Activated CD4-positive, alpha-beta T cell treated with anti-CD3 and anti-CD28 coated beads, Interleukin-2, amount 10 ng/mL, durations not matched to agents 7 days and 5 days (primary cell): Measurements from ENCODE around the gene UPP2. TPM values are rescaled to one million over a fixed set of nuclear protein-coding genes. Genes with fewer than 3 reads are reported as not detected.

ENCODE experiments used
- CTCF ChIA-PET: fragments of 350-600 bp; sonication (Branson Sonifier 250); formaldehyde crosslinking; loops from one replicate; lab custom pipeline; 2021; ENCODE audit warnings: antibody characterized with exemption; lab: Charles Lee
- POLR2A ChIA-PET: fragments of 350-600 bp; sonication (Branson Sonifier 250); formaldehyde crosslinking; loops from one replicate; lab custom pipeline; 2021; ENCODE audit warnings: antibody characterized with exemption; lab: Charles Lee
- DNase-seq: peaks from one replicate; pipeline ENCODE4 v3.0.0-alpha.2; 2020
- H3K27ac Mint-ChIP-seq: one replicate; pipeline ENCODE4 v1.8.0; 2021; ENCODE audit warnings: mild to moderate bottlenecking, moderate library complexity, mixed read lengths
- H3K27me3 Mint-ChIP-seq: one replicate; pipeline ENCODE4 v1.8.0; 2021; ENCODE audit warnings: mixed read lengths
- H3K36me3 Mint-ChIP-seq: one replicate; pipeline ENCODE4 v1.8.0; 2021; ENCODE audit warnings: low read depth, mixed read lengths
- H3K4me1 Mint-ChIP-seq: one replicate; pipeline ENCODE4 v1.8.0; 2021; ENCODE audit warnings: mixed read lengths
- H3K4me3 Mint-ChIP-seq: one replicate; pipeline ENCODE4 v1.8.0; 2021; ENCODE audit warnings: mild to moderate bottlenecking, moderate library complexity, mixed read lengths
- H3K9me3 Mint-ChIP-seq: one replicate; pipeline ENCODE4 v1.8.0; 2021; ENCODE audit warnings: mixed read lengths
- total RNA-seq, 2 experiments: library from RNA; stranded (reverse); gene quantifications; one replicate each; pipeline ENCODE4 v1.2.3, GENCODE V29; 2021

The UPP2 gene
- total RNA-seq, 2 experiments from 2014 or later: not detected

- POLR2A ChIA-PET: no interaction called here
These were observed 71.0 kb downstream of the UPP2 start for GRCh38 chr2:158172719-158173118.

DNA sequence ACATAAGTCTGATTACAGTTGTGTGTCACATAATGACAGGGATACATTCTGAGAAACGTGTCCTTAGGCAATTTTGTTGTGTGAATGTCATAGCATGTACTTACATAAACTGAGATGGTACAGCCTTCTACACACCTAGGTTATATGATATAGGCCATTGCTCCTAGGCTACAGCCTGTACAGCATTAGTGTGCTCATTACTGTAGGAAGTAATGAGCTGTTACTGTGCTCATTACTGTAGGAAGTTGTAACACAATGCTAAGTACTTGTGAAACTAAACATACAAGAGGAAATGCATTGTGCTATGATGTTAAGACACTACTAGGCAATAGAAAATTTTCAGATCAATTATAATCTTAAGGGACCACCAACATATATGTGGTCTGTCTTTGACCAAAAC is 72.8 kb downstream of the UPP2 start:
- ChIA-PET POLR2A (no interaction called here), CTCF (no interaction called here)
- Mint-ChIP-seq H3K36me3 (no peaks in the 10 kb centered on the region), H3K27ac (no peak overlapping the region), H3K4me1 (no peaks in the 10 kb centered on the region), H3K4me3 (no peak overlapping the region), H3K9me3 (no peaks in the 10 kb centered on the region), H3K27me3 (peaks cover 29% of the 10 kb centered on the region)
- no peak for DNase-seq

More at GRCh38 chr2:158172719-158173118, 71.0 kb downstream of the UPP2 start:
- no peaks in the 10 kb centered on the region for H3K9me3 Mint-ChIP-seq
- DNase-seq: no peak
- no peaks in the 10 kb centered on the region for H3K36me3 Mint-ChIP-seq
- peaks cover 27% of the 10 kb centered on the region for H3K27me3 Mint-ChIP-seq
- H3K4me1 Mint-ChIP-seq: no peaks in the 10 kb centered on the region
- H3K4me3 Mint-ChIP-seq: no peak overlapping the region
- H3K27ac Mint-ChIP-seq: no peak overlapping the region
- CTCF ChIA-PET: interaction anchor here (0.6 kb wide), 1 partner anchor 148 kb away, joined by 3 read pairs; no protein-coding TSS in a partner anchor

- peaks cover 31% of the 10 kb centered on the region for H3K27me3 Mint-ChIP-seq
- no peaks in the 10 kb centered on the region for H3K4me1 Mint-ChIP-seq
- H3K36me3 Mint-ChIP-seq: no peaks in the 10 kb centered on the region
- ChIA-PET CTCF (no interaction called here), POLR2A (no interaction called here)
- H3K4me3 Mint-ChIP-seq: no peak overlapping the region
- no peak overlapping the region for H3K27ac Mint-ChIP-seq
- H3K9me3 Mint-ChIP-seq: no peaks in the 10 kb centered on the region
- no peak for DNase-seq
These were observed 73.3 kb downstream of the UPP2 start for GRCh38 chr2:158174956-158175355.

DNA sequence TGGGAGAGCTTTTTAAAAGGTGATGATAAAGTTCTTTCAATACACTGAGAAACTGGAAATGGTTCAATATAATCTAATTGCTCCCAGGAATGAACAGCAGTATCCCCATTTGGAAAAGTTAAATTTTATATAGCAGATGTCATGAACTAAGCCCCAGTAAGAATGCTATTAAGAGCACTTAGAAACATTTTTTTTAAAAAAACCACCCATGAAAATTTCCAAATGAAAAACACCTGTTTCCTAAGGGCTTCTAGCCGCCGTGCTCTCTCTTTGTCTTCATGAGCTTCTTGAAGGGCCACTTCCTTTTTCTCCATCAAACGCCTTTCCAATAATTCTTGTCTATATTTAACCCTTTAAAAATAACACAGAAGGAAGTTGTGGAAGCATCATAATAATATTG is 77.0 kb downstream of the UPP2 start:
- Mint-ChIP-seq H3K4me1 (no peaks in the 10 kb centered on the region), H3K9me3 (no peaks in the 10 kb centered on the region), H3K4me3 (no peak overlapping the region), H3K27ac (no peak overlapping the region), H3K36me3 (no peaks in the 10 kb centered on the region), H3K27me3 (peaks cover 43% of the 10 kb centered on the region)
- ChIA-PET POLR2A (no interaction called here), CTCF (no interaction called here)
- DNase-seq: no peak

DNA sequence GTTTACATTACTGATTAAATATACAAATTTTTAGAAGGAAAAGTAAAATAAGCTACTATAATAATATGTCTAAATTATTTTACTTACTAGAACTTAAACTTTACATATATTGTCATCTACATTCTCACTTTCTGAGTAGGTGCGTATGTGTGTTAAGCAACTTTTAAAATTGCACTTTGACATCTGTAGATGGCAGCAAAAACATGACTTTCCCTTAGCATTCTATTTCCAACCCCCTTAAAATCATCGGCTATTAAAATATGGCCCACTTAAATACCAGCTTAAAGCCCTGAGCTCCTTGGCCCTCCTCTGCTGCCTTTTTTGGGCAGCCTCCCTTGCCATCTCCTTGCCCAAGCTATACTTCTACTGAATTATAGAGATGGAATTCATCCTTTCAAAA is 78.0 kb downstream of the UPP2 start:
- Mint-ChIP-seq H3K4me1 (no peaks in the 10 kb centered on the region), H3K27me3 (peaks cover 44% of the 10 kb centered on the region), H3K9me3 (no peaks in the 10 kb centered on the region), H3K36me3 (no peaks in the 10 kb centered on the region), H3K27ac (no peak overlapping the region), H3K4me3 (no peak overlapping the region)
- ChIA-PET POLR2A (no interaction called here), CTCF (no interaction called here)
- no peak for DNase-seq

- Mint-ChIP-seq H3K9me3 (no peaks in the 10 kb centered on the region), H3K27ac (no peak overlapping the region), H3K27me3 (peaks cover 47% of the 10 kb centered on the region), H3K4me1 (no peaks in the 10 kb centered on the region), H3K36me3 (no peaks in the 10 kb centered on the region), H3K4me3 (no peak overlapping the region)
- DNase-seq: no peak
- CTCF ChIA-PET: no interaction called here
- POLR2A ChIA-PET: no interaction called here
These were observed 79.5 kb downstream of the UPP2 start for GRCh38 chr2:158181171-158181570.

- no peaks in the 10 kb centered on the region for H3K4me1 Mint-ChIP-seq
- POLR2A ChIA-PET: no interaction called here
- no peaks in the 10 kb centered on the region for H3K36me3 Mint-ChIP-seq
- H3K27ac Mint-ChIP-seq: no peak overlapping the region
- no peak overlapping the region for H3K4me3 Mint-ChIP-seq
- H3K9me3 Mint-ChIP-seq: no peaks in the 10 kb centered on the region
- H3K27me3 Mint-ChIP-seq: peaks cover 41% of the 10 kb centered on the region
- CTCF ChIA-PET: no interaction called here
- no peak for DNase-seq
These were observed 81.1 kb downstream of the UPP2 start for GRCh38 chr2:158182676-158183295.

- Mint-ChIP-seq H3K27ac (no peak overlapping the region), H3K4me1 (no peaks in the 10 kb centered on the region), H3K36me3 (no peaks in the 10 kb centered on the region), H3K27me3 (peaks cover 32% of the 10 kb centered on the region), H3K9me3 (no peaks in the 10 kb centered on the region), H3K4me3 (no peak overlapping the region)
- ChIA-PET CTCF (no interaction called here), POLR2A (no interaction called here)
- DNase-seq: no peak
These were observed 82.3 kb downstream of the UPP2 start for GRCh38 chr2:158184001-158184400.

DNA sequence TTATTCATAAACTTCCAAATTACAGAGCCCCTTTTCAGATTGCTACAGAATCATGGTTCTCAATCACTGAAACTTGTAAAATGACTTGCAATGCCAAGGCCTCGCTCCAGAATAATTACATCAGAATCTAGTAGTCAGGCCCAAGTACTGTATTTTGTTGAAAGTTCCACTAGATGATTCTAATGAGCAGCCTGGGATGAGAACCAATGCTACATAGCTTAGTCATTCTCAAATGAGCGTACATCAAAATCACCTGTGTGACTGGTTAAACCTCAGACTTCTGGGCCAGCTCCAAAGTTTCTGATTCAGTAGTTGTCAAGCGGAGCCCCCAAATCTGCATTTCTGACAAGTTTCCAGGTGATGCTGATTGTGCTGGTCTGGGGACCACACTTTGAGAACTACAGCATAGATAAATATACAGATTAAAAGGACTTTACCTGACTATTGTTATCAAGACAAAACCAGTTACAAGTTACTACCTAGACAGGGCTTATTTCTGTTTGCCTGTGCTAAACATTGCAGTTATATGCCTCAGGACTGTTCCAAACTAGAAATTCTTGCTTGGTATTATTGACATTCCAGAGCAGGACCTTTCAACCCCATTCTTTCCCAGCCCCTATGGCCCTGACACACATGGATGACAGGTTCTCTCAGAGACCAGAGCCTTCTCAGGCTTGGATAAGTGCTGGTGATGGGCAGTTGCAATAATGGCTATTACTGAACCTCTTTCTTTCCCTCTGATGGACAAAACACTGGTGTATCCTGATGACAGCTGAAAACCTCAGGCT is 83.1 kb downstream of the UPP2 start:
- H3K9me3 Mint-ChIP-seq: no peaks in the 10 kb centered on the region
- ChIA-PET CTCF (no interaction called here), POLR2A (no interaction called here)
- peaks cover 31% of the 10 kb centered on the region for H3K27me3 Mint-ChIP-seq
- DNase-seq: no peak
- peaks cover 5% of the 10 kb centered on the region for H3K4me1 Mint-ChIP-seq
- H3K36me3 Mint-ChIP-seq: no peaks in the 10 kb centered on the region
- no peak overlapping the region for H3K27ac Mint-ChIP-seq
- H3K4me3 Mint-ChIP-seq: no peak overlapping the region

Other genes starting within 250 kb of the UPP2 start
- 10 to 100 TPM; 26.0 to 29.6 TPM for gene ACVR1, start 225.5 kb upstream of the UPP2 start, total RNA-seq